HCT116 (cell line): ENCODE results near the gene FLVCR1.

Experiments used
- CBX3 ChIP-seq: IDR thresholded peaks from 2 replicates; pipeline ENCODE4 v1.6.1; 2012; ENCODE audit warnings: low read depth
- CTCF ChIP-seq, 3 experiments: fragments of 200-600 bp in 1 of 3; sonication (generic) in 1 of 3; IDR thresholded peaks in 2 of 3; conservative IDR thresholded peaks in 1 of 3; 2 replicates each; pipeline ENCODE4 v1.5.1; 2012 to 2017; ENCODE audit warnings: low read depth in 2 of 3, low read length in 2 of 3, antibody characterized with exemption in 1 of 3, borderline replicate concordance in 1 of 3, control low read depth in 1 of 3, mild to moderate bottlenecking in 1 of 3, mixed read lengths in 1 of 3, mixed run types in 1 of 3, moderate library complexity in 1 of 3; ENCODE audit not compliant: insufficient read depth in 1 of 3
- EZH2 ChIP-seq: fragments of 200-600 bp; sonication (generic); IDR thresholded peaks from 2 replicates; pipeline ENCODE4 v1.6.1; 2017; ENCODE audit warnings: antibody characterized with exemption, mixed run types
- EZH2phosphoT487 ChIP-seq: fragments of 200-600 bp; IDR thresholded peaks from 2 replicates; pipeline ENCODE4 v1.6.1; 2018; ENCODE audit warnings: antibody characterized with exemption, borderline replicate concordance
- POLR2AphosphoS5 ChIP-seq: IDR thresholded peaks from 2 replicates; pipeline ENCODE4 v1.6.1; 2011; ENCODE audit warnings: mild to moderate bottlenecking, low read depth, low read length, moderate library complexity
- RAD21 ChIP-seq: IDR thresholded peaks from 2 replicates; pipeline ENCODE4 v1.6.1; 2012; ENCODE audit warnings: low read depth, mild to moderate bottlenecking
- TF ChIP-seq, protein P1 (sequence below): IDR thresholded peaks from 2 replicates; pipeline ENCODE4 v1.6.1; 2012

- TF ChIP-seq POLR2AphosphoS5 (no peak), EZH2 (no peak), CTCF (IDR thresholded peaks at IDR 0.05 in 2 of 3, conservative IDR thresholded peaks at IDR 0.05 in 1 of 3; ENCODE audit: borderline replicate concordance in 1 of 3, insufficient read depth in 1 of 3, low read depth in 2 of 3, low read length in 2 of 3) (no peak), RAD21 (no peak), CBX3 (no peak), EZH2phosphoT487 (no peak)
- TF ChIP-seq, protein P1, sequence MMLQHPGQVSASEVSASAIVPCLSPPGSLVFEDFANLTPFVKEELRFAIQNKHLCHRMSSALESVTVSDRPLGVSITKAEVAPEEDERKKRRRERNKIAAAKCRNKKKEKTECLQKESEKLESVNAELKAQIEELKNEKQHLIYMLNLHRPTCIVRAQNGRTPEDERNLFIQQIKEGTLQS = no peak
Measured at GRCh38 chr1:212914789-212915188, 56.7 kb downstream of the FLVCR1 start.
